HG02943 (cell line): Measurements from ENCODE around the gene FRMD3.

Experiments
- ATAC-seq: cut with Tn5 transposase; IDR thresholded peaks from one replicate; pipeline ENCODE4 v1.9.1; 2021; ENCODE audit warnings: mild to moderate bottlenecking, low read depth, moderate library complexity; ENCODE audit not compliant: unreplicated experiment

Gene FRMD3

DNA sequence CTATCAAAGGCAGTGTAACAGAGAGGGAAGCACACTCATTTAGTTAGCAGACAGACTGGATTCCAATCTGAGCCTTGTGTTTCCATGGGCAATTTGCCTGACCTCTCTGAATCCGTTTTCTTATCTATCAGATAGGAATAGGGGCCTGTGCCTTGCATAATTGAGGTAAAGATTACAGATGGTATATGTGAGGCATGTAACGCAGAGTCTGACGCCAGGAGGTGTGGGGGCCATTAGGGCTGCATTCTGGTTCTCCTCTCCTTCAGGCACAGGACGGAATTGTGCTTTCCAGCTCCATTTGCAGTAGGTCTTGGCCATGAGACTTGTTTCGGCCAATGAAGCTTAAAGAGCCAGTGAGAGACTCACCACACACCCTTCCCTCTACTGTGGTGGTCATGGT, 97.6 kb downstream of the FRMD3 start:
- no peak for ATAC-seq

DNA sequence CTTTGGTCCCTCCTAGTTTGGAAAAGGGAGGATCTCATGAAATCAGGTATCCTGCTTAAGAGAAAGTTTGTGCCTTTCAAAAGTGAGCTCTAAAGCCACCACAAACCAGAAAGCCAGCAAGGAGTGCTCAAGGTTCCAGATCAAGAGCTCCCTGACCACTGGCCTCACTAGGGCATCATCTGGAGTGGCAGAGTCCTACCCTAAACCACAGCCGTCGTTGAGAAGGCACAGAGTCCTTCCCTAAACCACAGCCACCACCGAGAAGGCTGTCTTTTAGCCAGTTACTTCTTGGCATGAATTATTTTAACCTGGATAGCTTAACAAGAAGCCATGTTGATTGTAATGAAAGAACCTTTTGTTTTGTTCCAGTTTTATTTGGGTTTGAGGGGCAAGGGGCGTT, 102.9 kb downstream of the FRMD3 start:
- ATAC-seq: no peak

DNA sequence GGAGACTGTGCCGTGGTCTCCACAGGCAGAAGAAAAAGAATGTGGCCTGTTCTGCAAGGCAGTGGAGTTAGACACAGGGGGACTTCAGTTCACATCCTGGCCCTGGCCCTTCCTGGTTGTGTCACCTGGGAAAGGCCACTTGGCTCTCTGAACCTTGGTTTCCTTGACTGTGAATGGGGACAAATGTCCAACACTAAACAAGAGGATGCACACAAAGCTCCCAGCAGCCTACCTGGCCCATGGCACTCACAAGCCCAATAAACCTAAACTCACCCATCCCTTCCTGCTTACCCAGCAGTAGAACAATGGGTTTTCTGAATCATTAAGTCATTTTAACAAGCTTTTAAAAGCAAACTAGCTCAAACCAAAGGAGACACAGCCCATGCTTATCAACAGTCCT, 103.9 kb downstream of the FRMD3 start:
- no peak for ATAC-seq

DNA sequence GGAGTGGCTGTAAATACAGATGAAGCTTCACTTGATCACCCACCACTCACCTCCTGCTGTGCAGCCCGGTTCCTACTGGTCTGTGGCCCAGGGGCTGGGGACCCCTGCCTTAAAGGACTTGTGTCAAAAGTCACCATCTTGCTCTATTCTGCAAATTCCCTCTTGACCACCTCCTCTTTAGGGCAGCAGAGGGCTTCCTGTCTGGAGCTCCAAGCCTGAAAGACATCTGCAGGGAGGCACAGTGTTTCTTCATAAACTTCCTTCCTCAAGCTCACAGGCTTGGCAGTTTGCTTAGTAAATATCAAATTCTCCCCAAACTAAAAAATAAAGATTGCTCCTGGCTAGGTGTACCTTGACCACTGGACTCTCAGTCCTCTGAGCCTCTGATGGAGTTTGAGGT, 104.4 kb downstream of the FRMD3 start:
- ATAC-seq: no peak

DNA sequence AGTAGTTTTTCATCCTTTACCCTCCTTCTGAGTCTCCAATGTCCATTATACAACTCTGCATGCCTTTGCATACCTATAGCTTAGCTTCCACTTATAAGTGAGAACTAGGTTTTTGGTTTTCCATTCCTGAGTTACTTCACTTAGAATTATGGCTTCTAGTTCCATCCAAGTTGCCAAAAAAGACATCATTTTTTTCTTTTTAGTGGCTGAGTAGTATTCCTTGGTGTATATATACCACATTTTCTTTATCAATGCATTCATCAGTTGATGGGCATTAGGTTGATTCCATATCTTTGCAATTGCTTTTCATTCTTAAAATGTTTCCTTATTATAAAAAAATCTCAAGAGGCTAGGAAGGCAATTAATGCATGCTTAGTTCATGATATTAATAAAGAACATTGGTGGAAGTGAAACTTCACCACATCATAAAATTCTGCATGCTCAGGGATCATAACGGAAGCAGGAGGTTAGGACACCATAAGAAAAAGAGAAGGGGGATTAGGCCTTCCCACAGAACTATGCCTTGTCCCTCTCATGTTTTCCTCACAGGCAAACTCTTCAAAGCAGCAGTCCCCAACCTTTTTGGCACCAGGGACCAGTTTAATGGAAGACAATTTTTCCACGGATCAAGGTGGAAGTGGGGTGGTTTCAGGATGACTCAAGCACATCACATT, 105.2 kb downstream of the FRMD3 start:
- no peak for ATAC-seq

DNA sequence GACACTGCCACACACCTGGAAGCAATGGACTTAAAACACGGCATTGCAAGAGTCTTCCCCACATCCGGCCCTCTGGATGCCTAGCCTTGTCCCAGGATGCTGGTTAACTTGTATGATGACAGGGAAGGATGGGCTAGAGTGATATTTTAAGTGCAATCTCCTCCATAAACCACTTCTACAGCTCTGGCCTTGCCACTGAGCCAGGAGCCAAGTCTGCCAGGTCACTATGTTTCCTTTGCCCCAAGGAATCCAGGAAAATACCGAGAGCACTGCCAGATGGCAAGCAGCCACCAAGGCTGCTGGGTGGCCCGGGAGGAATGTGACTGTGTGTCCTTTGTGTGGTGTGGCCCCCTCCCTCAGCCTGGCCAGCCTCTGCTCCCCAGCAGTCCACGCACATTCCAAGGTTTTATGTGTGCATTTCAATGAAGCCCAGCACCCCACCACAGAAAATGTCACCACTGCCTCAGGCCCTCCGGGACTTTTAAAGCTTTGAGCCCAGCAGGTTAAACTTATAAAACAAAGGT, 106.0 kb downstream of the FRMD3 start:
- no peak for ATAC-seq

DNA sequence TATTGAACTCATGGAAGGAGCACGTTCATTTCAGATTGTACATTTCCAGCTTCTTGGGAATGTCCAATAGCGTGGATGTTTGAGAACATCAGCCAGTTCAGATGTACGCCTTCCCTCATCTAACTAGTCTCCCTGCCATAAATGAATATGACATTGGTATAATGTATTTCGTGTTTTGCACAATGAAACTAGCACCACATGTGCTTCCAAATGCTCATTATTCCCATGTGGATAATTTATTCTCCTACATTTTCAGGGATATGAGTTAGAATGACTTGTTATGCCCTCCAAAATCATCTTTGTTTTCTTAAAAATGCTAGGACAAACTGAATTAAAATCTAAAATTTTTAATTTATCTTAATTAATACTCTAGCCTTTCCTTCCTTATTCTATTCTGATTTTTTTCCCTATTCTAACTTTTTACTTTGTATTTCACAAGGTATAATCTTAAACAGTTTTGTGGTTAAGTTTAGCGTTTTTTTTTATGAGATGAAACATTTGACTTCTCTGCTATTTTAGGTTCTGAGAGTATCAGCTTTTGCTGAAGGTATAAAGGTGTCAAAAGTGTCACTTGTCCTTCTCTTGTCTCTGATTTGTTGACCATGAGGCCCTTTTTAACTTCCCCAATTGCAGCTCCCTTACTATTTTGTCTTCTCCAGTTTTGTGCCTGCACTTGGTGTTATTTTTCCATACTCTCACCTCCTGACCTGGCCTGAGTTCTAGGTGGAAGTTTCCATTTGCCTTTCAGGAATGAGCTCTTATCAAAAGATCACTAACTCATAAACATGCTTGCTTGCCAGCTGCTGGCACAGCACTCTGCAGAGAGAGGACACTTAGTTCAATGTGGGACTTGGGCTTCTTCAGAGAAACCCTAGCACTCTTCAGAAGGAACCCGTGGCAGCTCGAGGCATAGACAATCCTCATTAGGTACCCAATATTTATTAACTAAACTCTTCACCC, 106.8 kb downstream of the FRMD3 start:
- no peak for ATAC-seq

DNA sequence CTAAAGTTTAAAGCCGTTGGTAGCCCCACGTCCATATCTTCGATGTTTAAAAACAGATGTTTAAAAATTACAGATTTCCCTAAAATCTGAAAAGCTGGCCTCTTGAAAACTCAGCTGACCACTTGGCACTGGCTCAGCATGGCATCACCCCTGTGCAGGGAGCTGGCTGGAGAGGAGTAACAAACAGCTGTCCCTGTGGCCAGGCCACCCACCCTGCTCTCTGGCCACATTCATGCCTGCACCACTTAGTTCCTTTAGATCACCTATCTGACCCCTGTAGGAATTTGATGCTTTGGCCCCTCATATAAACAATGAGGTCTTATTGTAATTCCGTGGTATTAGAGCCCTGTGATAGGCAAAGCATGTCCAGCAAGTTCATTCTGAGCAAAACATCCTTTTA, 107.5 kb downstream of the FRMD3 start:
- no peak for ATAC-seq

DNA sequence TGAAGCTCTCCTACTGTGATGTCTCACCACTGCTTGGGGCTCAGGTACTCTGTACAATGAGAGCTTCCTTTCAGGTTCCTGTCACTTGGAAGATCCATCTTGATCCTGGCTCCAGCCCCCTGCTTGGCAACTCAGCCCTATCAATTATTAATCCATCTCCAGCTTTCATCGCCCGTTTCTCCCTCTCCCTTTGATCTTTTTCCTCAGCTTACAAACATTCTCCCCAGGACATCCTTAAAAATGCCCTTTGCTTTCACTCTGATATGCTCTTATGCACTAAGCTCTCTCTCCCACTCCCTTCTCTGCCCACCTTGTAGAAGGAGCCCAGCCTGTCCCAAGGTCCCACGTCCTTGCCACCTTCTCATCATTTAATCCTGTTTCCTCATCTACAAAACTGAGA, 109.0 kb downstream of the FRMD3 start:
- ATAC-seq: no peak

DNA sequence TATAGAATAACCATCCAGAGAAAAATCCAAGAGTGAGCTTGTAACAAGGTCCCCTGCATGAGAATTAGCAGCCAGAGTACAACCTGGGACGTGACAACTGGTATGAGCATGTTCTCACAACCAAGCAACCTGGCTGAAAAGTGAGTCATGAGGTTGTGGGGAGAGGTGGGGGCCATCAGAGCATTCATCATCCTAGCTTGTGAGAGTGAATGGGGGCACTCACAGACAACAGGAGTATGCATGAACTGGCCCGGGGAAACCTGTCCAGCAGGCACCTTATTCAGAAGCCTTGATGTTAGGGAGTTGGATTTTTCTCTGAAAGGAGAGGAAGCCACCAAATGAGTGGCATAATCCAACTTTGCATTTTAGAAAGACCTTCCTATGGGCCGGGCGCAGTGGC, 113.0 kb downstream of the FRMD3 start:
- ATAC-seq: no peak

DNA sequence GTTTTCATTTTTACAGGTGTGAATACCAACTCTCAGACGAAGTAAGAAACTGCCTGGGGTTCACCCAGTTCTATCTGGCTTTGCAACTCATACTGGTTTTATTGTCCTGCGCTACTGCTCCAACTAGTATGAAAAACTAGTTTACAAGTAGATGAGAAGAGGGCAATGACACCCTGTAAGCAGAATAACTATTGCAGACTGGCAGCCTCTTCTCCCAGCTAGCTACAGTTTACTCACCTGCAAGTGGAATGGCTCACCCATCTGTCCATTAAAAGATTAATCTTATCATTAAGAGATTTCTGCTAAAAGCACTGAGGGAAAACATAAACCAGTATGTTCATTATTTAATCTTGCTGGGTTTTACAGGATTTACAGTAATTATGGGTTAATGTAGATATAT, 113.4 kb downstream of the FRMD3 start:
- ATAC-seq: no peak

DNA sequence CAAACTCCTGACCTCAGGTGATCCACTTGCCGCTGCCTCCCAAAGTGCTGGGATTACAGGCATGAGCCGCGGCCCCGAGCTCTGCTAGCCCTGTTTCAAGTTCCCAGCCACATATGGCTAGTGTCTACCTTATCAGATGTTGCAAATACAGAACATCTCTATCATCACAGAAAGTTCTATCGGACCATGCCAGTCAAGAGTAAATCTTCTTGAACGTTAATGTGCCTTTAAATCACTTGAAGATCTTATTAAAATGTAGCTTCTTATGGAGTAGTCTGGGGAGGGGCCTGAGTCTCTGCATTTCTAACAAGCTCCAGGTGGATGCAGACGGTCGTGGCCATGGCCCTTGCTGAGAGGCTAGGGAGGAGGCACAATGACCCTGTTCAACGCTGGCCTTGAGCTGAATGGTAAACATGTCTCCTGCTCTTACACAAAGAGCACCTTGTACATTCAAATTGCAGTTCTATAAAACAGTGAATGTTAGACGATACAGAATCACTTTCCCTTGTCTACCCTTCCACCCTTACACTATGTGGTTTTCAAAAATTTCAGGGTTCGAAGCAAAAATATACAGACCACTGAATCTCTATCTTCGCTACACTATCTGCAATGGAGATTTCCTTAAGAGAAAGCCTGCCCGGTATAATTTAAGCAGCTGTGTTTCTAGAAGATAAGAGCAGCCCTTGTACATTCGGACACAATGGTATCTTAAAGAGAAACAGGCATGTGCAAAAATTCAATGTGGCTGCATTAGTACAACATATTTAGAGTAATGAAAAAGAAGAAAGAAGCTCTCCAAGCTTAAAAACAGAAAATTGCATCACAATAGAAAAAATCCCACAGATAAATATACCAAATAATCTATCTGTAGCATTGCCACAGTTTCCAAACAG, 114.1 kb downstream of the FRMD3 start:
- no peak for ATAC-seq

DNA sequence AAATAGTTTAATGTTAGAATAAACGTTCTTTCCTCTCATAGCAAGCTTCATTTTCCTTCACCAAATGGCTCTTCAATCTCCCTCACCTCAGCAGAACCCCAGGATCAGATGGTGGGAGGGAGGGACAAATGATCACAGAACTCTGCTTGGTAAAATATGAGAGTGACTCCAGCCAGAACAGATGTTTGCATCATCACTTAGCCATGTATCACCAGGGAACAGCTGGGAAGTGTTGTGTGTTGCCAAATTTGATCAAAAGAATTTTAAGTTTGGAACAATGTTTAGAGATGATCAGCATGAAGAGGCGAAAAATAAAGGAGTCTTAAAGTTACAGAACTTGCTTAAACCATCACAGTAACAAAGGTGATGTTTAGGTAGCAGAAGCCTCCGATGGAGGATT, 115.7 kb downstream of the FRMD3 start:
- ATAC-seq: no peak

DNA sequence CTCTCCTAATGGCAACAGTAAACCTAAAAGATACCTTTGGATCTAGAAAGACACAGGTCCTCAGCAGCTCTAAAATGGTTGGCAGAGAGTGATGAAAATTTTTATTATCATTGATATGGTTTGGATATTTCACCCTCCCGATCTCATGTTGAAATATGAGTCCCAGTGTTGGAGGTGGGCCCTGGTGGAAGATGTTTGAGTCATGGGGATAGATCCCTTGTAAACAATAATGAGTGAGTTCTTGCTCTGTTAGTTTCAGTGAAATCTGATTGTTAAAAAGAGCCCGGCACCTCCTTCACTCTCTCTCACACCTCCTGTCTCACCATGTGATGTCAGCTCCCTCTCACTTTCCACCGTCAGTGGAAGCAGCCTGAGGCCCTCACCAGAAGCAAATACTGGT, 117.7 kb downstream of the FRMD3 start:
- ATAC-seq: no peak

DNA sequence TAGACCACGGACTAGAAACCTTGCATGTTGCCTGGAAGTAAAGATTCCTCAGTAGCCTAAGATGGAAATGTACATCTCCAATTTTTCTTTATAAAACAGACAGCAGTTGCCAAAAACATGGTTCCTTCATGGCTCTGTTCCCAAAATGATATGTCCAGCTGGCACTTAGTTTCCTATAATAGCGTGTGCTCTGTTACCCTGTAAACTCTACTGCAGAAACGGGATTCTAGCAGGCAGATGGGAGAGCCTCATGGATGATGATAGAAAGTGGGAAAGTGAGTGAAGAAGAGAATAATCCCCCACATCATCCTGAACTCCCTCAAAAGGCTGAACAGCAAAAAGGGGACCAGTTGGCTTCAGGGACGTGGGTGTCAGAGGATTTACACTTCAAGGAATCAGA, 118.2 kb downstream of the FRMD3 start:
- ATAC-seq: no peak

DNA sequence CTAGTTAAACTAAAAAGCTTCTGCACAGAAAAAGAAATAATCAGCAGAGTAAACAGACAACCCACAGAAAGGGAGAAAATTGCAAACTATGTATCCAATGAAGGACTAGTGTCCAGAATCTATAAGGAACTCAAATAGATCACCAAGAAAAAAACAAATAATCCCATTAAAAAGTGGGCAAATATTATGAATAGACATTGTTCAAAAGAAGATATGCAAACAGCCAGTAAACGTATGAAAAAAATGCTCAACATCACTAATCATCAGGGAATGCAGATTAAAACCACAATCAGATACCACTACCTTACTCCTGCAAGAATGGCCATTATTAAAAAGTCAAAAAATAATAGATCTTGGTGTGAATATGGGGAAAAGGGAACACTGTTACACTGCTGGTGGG, 119.9 kb downstream of the FRMD3 start:
- no peak for ATAC-seq

DNA sequence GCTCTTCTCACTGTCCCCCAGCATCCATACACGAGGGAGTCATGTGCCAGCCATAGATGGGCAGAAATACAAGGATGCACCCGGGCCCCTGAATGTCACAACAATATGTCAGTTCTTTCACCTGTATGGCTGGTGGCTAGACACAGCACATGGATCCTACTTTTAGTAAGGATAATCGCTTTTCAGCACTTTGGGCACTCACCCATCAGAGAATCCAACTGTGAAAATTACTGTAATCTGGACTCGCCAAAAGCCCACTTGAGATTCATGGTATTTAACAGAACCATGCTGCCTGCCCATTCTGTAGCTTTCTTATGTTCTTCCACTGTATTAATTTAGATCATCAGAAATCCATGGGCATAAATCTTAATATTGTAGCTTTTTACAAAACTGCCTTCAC, 124.8 kb downstream of the FRMD3 start:
- ATAC-seq: no peak

DNA sequence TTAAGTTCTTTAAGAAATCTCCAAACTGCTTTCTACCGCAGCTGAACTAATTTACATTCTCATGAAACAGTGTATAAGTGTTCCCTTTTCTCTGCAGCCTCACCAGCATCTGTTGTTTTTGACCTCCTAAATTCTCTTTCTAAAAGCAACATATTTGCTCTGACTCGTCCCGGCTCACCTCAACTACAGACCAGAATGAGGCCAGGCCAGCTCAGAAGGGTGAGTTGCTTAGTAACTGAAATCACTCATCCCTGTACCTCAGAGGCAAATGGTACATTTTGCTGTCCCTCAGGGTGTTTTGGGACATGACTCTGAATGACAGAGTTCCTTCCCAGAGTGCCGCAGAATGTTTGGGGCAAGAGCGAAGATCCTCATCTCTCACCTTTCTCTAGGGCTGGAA, 127.5 kb downstream of the FRMD3 start:
- no peak for ATAC-seq

DNA sequence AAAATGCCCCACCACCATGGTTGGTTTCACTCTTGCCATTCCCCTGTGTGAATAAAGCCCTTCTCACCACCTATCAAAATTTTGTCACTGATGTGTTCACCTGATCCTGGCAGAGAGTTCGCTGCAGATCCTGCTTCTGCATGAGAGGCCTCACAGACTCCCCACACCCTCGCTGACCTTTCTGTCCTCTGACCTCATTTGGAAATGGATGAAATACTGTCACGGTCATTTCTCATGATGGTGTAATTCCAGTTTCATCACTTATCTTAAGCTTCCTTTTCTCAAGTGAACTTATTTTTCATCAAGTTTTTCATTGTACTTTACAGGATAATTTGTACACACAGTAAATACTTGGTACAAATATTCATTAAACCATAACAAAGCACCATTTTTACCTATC, 131.3 kb downstream of the FRMD3 start:
- ATAC-seq: no peak

DNA sequence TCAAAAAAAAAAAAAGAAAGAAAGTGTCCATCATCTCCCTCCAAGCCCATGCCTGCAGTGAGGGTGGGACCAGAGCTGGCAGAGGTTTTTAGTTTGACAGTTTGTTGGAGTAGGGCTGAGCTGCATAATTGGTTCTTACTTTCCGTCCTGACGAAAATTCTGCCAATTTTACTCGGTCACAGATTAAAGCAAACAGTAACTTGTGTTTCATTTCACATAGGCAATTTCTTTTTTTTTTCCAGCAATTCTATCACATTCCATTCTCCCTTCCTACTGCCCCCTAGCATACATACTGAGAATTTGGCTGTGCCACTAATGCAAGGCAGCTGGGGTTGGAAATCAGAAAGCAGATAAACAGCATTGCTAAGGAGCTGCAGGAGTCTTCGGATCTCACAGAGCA, 132.4 kb downstream of the FRMD3 start:
- ATAC-seq: no peak
